GM18526 (cell line): Measurements from ENCODE around the gene TEC.

Experiments
- POLR2A ChIP-seq: IDR thresholded peaks from 3 replicates; pipeline ENCODE4 v1.6.1; 2011; ENCODE audit not compliant: insufficient read length; ENCODE audit errors: extremely low read depth

TEC gene

DNA sequence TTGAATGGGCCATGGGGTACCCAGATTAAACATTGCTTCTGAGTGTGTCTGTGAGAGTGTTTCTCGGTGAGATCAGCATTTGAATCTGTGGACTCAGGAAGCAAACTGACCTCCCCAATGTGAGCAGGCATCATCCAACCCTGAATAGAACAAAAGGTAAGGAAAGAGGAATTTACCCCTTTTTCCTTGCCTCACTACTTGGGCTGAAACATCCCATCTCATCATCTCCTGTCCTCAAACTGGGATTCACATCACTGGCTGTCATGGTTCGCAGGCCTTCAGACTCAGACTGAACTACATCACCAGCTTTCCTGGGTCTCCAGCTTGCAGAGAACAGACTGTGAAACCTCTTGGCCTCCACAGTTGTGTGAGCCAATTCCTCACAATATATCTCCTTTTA is 47.1 kb downstream of the TEC start:
- no peak for TF ChIP-seq POLR2A

DNA sequence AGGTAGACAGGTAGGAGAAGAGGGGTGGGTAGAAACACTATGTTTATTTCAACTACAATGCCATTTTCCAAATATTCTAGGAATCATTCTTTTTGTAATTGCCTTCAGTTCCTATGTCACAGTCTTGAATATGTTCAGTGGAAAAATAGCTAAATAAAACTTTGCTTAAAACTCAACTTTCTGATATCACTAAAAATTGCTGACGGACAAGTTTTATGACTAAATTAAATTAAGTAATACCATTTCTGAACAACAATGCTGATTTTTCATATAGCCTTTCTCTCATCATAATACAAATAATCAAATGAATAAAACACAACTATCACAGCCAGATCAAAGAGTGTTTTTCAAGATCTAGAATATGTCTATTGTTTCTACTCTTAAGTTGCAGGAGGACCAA is 53.1 kb downstream of the TEC start:
- no peak for TF ChIP-seq POLR2A

DNA sequence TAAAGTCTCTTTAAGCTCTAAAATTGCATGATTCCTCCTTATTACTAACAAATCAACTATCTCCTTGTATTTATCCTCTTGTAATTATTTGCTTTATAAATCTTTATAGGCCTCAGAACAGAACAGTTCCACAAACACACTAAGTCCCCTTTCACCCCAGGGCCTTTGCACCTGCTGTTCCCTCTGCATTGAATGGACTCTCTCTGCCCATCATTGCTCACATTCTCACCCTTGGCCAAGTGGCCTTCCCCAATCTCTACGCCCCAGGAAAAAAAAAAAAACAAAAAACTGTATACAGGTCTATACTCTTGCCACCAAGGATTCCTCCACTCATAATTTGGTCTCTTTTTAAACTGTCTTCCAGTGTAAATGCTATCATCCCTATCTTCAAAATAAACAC is 53.7 kb downstream of the TEC start:
- TF ChIP-seq POLR2A = no peak

DNA sequence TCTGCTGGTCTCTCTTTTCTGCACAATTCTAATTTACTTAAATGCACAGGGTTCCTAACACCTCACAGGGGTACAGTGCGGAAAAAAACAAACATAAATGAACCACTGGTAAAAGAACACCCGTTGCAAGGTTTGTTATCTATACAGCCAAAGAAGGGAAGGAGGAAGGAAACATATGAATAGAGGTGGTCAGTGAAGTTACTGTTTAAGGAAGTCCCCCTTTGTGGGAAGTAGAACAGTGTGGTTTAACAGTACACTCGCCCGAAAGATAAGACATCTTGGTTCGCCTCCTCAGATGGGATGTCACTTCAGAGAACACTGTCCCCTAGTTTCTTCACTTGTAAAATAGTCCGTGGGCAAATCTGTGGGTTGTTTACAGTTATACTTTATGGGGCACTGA is 57.5 kb downstream of the TEC start:
- TF ChIP-seq POLR2A = no peak

DNA sequence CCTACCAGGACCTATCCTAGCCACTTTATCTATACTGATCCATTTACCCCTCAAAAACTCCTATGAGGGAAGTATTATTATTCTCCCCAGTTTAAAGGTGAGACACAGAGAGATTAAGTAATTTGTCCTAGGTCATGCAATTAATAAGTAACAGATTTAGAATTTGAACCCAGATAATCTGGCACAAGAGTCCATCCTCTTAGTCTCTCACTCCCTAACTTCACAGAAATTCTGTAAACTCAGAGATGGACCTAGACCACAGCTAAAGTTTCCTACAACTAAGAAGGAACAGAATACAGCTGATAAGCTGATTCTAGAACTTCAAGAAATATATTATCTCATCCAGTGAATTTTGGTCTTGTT is 58.7 kb downstream of the TEC start:
- no peak for TF ChIP-seq POLR2A

DNA sequence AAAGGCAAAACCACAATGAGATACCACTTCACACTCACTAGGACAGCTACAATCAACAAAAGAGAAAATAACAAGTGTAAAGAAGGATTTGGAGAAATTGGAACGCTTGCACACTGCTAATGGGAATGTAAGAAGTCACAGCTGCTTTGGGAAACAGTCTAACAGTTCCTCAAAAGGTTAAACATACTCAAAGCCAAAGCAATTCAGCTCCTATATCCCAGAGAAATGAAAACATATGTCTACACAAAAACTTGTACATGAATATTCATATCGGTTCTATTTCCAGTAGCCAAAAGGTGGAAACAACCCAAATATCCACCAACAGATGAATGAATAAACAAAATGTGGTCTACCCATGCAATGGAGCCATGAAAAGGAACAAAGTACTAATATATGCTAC is 64.0 kb downstream of the TEC start:
- TF ChIP-seq POLR2A = no peak

DNA sequence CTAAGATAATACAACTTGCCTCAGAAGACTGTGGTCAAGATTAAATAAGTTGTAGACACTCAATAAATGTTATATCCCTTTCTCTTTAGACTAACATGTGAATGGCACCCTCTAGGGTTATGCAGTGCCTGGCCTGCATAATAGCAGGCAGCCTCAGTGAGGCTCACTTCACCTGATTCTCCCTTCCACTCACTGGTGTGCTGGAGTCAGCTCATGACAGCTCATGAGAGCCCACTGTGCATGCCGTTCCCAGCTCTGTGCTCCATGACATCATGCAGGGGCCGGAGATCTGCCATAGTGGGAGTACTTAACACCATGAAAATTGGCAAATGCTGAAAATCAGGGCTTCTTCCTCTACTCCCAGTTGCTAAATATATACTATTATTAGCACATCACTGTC is 64.5 kb downstream of the TEC start:
- no peak for TF ChIP-seq POLR2A

DNA sequence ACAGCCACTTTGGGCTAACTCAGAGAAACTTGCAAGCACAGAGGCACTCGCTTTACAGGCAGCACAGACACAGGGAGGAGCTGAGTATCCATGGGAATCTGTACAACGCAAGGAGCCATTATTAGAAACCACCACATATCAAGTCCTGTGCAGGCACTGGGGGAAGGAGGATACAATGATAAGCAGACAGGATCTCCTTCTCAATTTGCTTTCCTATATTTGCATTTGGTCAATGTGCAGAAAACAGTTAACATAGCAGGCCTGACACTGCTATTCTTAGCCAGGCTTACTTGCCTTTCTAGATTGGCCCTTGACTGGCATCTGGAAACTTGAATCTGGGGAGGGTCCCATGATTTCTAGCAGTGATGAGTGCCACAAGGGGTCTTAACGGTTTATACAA is 65.8 kb downstream of the TEC start:
- no peak for TF ChIP-seq POLR2A

DNA sequence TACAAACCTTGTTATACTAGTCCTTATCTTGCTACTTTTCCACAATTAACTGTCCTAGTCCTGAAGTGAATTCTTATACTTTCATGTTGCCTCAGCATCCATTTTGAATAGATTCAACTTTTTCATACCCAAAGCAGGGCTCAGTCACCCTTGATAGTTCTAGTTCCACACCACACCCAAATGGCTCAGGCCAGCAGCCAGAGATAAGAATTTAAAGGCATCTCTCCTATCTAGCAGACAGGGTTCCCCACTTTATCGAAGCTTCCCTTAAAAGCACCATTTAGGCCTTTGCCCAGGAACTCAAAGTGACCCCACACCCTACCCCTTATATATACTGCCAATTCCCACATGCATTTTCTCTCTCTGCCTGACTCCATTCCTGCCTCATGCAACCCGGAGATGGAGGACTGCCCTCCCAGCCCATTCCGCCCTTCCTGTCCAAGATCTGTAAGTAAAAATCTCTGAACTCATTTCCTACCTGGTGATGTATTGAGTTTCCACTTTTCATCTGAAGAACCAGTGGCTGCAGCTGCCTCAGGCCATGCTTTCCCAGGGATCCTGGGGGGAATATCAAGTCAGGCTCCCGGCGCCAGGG is 71.9 kb downstream of the TEC start:
- no peak for TF ChIP-seq POLR2A

DNA sequence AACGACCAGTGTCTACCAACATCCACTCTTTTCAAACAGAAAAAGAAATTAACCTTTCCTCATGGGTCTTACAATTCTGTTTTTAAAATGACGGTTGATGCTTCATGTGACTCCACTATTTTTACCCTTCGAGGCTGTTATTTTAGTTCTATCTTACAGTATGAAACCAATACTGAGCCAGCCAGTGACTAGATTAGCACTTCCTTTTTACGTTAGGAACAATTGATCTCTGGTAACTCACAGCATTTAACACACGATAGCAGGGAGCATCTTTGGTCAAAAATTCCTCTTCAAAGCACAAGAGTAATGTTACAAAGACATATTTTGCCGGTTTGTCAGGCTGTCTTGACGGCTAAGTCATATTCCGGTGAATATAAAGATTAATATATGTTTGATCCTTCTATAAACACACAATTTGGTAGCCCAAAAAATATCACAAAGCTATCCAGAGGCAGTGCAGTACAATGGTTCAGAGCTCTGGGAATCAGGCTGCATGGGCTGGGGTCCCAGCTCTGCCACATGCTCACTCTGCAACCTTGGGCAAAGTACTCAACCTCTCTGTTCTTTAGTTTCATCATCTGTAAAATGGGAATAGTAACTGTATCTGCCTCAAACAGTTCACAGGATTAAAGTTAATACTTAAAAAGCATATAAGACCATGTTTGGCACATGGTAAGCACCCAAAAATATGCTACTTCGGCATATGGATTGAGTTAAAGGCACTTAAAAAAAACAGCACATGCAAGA is 72.7 kb downstream of the TEC start:
- no peak for TF ChIP-seq POLR2A

DNA sequence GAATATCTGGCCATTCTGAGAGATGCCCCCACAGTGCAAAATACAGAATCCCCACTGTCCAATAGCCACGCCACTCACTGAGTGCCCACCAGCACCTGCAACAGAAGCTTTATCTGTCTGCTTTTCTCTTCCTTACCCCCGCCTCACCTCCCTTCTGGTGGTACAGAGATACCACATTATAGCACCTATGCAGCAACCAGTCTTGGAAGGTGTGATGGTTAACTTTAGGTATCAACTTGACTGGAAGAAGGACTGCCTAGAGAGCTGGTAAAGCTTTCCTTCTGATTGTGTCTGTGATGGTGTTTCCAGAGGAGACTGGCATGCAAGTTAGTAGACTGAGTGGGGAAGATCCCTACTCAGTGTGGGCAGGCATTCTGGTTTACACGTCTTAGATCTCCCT is 73.8 kb downstream of the TEC start:
- no peak for TF ChIP-seq POLR2A

DNA sequence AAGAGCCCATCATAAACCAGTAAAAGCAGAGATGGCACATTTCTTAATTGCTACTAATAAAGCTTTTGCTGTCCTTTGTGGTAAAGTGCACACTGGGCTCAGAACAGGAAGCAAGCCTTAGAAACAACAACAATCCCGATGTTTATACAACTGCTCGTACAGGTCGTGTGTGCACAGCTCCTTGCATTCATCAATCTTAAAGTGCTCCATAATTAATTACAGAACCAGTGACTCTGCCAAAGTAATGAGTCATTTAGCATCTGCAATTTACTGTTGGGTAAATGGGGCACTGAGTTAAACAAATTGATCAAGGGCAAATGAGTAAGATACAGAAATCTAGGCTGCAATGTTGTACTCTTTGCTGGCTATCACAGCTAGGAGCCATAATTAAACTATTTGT is 74.3 kb downstream of the TEC start:
- TF ChIP-seq POLR2A = no peak

DNA sequence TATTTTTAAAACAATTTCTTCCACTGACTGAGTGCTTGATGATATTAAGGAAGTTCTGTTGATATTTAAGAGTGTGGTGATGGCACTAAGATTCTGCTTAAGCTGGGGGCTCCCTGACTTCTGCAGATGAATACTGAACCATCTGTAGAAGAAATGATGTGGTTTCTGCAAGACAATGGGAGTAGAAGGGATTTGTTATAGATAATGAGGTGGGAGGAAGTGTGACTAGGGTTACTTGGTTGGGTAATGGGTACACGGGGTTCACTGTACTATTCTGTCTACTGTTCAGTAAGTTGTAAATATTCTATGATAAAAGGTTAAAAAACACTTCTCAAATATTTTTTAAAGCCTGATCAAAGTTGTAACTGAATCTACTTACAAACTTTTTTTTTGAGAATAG is 74.7 kb downstream of the TEC start:
- TF ChIP-seq POLR2A = no peak

DNA sequence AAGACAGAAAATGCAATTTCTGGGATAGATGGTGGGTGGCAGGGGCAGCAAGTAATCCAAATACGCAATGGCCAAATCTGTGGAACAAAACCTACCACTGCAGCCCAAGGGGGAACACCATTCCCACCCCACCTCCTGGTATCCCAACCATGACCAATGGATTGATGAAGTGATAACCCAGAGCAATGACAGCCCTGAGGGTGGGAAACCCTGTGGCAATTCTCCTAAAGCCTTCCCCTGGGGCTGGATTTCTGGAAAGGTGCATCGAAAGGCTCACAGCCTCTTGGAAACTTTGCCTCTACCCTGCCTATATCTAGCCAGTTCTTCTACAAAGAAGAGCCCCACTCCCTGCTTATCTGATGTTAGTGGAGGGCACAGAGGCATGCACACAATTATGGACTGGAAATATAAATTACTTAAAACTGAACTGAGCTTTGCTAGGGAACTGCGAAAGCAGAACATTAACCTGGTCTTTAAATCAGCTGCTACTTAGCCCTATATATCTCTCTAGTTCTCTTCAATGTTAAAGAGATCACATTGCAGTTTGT is 75.6 kb downstream of the TEC start:
- no peak for TF ChIP-seq POLR2A

DNA sequence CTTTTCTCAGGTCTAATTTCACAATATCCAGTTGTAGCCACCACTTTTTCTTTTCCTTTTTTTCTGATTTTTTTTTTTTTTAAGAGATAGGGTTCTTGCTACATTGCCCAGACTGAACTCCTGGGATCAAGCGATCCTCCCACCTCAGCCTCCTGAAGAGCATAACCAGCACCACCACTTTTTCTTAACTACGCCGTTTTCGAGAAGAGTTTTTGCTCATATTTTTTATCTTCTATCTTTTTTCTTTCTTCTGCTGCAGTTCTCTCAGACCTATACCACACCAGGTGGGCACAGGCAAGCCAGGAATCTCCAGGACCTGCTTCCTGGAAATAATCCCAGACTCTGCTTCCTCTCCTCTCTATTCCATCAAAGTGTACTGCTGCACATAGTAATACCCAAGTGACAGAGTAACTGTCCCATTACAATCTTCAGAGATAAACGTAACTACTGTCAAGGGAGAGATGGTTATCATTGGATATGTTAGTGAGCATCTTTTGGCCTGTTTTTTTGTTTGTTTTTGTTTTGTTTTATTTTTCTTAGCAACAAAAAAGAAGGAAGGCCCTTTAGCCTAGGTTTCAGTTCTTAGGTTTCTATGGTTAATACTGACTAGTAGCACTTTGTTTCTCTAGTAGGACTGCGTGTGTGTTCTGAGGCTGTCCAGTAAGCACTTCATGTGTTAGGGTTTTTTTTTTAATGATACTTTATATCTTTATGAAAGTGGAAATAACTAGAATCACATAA is 76.4 kb downstream of the TEC start:
- TF ChIP-seq POLR2A = no peak

DNA sequence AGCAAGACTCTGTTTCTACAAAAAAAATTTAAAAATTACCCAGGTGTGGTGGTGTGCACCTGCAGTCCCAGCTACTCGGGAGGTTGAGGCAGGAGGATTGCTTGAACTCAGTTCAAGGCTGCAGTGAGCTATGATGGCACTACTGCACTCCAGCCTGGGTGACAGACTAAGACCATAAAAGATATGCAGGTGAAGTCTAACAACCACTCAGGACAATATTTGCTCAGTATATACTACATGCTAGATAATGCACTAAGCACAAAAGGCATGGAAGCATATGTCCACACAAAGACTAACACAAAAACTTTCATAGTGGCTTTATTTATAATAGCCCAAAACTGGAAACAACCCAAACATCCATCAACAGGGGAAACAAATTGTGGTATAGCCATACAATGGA is 77.9 kb downstream of the TEC start:
- TF ChIP-seq POLR2A = no peak

DNA sequence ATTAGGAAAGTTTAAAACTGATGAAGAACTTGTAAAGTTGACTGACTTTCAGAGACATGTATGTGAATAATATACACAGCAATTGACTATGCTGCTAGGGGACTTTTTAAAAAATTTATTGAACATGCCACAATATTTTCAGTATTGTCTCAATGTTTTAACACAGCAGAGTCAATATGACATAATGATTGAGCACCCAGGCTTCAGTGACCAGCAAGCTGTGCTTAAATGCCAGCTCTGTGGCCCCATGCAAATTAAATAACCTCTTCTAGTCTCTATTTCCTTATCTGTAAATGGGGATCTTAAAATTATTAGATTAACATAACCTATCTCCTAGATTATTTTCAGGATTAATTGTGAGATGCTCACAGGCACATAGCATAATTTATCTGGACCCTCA is 78.8 kb downstream of the TEC start:
- no peak for TF ChIP-seq POLR2A

DNA sequence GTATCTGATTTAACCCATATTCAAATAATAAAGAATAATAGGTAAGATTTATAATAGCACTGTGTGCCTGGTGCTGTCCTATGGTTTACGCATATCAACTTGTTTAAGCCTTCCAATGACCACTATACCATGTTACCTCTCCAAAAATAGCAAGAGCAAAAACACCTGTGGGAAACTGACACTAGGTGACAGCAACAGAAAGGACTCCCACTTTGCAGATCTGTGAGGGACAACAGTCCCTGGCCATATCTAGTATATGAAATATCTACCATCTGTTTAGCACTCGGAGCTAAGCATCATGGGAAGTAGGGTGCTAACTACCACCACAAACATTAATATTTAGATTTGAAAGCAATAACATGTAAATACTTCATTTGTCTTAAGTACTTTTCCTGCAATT is 79.9 kb downstream of the TEC start:
- no peak for TF ChIP-seq POLR2A
